Lower leg skin (tissue), 3 donors: ENCODE data around the gene TMEM121B.

Experiments used
- POLR2A ChIP-seq, 2 donors: fragments of 450-650 bp; IDR thresholded peaks; one replicate each; pipeline ENCODE4 v1.6.1; 2016 to 2017; ENCODE audit warnings: antibody characterized with exemption in 2 of 2, mild to moderate bottlenecking in 1 of 2, moderate library complexity in 1 of 2
- TF ChIP-seq, protein P1 (sequence below), 3 donors: fragments of 450-650 bp; IDR thresholded peaks; one replicate each; pipeline ENCODE4 v1.5.1; 2016; ENCODE audit warnings: antibody characterized with exemption in 3 of 3, mild to moderate bottlenecking in 3 of 3, moderate library complexity in 2 of 3

- TF ChIP-seq, protein P1, sequence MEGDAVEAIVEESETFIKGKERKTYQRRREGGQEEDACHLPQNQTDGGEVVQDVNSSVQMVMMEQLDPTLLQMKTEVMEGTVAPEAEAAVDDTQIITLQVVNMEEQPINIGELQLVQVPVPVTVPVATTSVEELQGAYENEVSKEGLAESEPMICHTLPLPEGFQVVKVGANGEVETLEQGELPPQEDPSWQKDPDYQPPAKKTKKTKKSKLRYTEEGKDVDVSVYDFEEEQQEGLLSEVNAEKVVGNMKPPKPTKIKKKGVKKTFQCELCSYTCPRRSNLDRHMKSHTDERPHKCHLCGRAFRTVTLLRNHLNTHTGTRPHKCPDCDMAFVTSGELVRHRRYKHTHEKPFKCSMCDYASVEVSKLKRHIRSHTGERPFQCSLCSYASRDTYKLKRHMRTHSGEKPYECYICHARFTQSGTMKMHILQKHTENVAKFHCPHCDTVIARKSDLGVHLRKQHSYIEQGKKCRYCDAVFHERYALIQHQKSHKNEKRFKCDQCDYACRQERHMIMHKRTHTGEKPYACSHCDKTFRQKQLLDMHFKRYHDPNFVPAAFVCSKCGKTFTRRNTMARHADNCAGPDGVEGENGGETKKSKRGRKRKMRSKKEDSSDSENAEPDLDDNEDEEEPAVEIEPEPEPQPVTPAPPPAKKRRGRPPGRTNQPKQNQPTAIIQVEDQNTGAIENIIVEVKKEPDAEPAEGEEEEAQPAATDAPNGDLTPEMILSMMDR (IDR thresholded peaks at IDR 0.05), result no peak
- TF ChIP-seq POLR2A (IDR thresholded peaks at IDR 0.05), result no peak
Observed at GRCh38 chr22:17159504-17159951, 38.4 kb upstream of the TMEM121B start.
